ENCODE results near the gene CPT1B.
"Not testable (repeated sequence)": the region's sequence is repeated elsewhere in the genome, so short reads cannot be mapped to it uniquely, and the experiment has no call there.

Gene CPT1B

DNA sequence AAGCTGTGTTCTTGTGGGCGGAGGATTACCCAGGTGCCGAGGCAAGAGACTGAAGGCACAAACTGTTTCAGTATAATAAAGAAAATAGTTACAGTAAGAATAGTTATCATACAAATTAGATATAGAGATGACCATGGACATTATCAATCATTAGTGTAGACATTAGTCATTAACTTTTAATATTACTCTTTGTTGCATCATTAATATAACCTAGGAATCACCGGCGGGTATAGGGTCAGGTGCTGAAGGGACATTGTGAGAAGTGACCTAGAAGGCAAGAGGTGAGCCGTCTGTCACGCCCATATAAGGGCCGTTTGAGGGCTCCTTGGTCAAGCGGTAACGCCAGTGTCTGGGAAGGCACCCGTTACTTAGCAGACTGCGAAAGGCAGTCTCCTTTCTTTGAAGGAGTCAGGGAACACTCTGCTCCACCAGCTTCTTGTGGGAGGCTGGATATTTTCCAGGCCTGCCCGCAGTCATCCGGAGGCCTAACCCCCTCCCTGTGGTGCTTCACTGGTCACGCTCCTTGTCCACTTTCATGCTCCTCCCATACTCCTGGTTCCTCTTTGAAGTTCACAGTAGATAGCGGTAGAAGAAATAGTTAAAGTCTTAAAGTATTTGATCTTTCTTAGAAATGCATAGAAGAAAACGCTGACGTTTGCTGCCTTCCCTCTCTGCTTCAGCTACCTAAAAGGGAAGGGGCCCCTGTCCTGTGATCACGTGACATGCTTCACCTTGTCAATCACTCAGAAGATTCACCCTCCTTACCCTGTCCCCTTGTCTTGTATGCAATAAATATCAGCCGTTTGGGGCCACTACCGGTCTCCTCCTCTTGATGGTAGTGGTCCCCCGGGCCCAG is 44.1 kb downstream of the CPT1B start:
- H3K9me3 ChIP-seq (ENCODE audit: control insufficient read depth, low read length); H3K4me3 ChIP-seq (ENCODE audit: insufficient read depth, low read depth, low read length, poor library complexity, severe bottlenecking); DNase-seq; H3K27ac ChIP-seq (ENCODE audit: insufficient read depth, low read length, poor library complexity, severe bottlenecking); H3K27me3 ChIP-seq (replicated peaks; ENCODE audit: control insufficient read depth, insufficient read depth, low read length, poor library complexity, severe bottlenecking); H3K36me3 ChIP-seq (ENCODE audit: control insufficient read depth, insufficient read depth, low read length): not testable (repeated sequence)
- peaks cover 31% of the 10 kb centered on the region for H3K4me1 ChIP-seq (ENCODE audit: control insufficient read depth, insufficient read depth, low read length, poor library complexity, severe bottlenecking)

DNA sequence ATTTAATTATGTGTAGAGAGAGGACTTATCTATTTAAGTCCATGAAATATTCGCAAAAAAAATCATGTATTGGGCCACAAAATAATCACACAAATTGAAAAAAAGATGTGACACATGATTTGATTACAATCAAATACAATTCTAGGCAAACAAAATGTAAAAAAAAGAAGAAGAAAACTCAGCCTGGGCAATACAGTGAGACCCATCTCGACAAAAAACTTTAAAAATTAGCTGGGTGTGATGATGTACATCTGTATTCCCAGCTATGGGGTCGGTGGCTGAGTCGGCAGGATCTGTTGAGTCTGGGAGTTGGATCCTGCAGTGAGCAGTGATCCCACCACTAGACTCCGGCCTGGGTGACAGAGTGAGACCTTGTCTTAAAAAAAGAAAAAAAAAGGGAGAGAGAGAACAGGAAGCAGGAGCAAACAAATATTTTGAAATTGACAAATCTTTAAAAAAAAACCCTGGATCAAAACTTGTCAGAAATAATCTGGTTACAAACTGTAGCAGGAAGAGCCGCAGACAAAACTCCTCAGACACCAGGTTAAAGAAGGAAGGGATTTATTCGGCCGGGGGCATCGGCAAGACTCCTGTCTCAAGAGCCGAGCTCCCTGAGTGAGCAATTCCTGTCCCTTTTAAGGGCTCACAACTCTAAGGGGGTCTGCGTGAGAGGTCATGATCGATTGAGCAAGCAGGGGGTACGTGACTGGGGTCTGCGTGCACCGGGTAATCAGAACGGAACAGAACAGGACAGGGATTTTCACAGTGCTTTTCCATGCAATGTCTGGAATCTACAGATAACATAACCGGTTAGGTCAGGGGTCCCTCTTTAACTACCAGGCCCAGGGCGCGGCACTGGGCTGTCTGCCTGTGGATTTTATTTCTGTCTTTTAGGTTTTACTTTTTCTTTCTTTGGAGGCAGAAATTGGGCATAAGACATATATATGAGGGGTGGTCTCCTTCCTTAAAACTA is 45.1 kb downstream of the CPT1B start:
- no peaks in the 10 kb centered on the region for H3K9me3 ChIP-seq (ENCODE audit: control insufficient read depth, low read length)
- no peak overlapping the region for H3K4me3 ChIP-seq (ENCODE audit: insufficient read depth, low read depth, low read length, poor library complexity, severe bottlenecking)
- no peaks in the 10 kb centered on the region for H3K36me3 ChIP-seq (ENCODE audit: control insufficient read depth, insufficient read depth, low read length)
- no peaks in the 10 kb centered on the region for H3K27me3 ChIP-seq (replicated peaks; ENCODE audit: control insufficient read depth, insufficient read depth, low read length, poor library complexity, severe bottlenecking)
- peaks cover 21% of the 10 kb centered on the region for H3K4me1 ChIP-seq (ENCODE audit: control insufficient read depth, insufficient read depth, low read length, poor library complexity, severe bottlenecking)
- no peak for DNase-seq
- H3K27ac ChIP-seq (ENCODE audit: insufficient read depth, low read length, poor library complexity, severe bottlenecking), result peak overlapping the region; percentile 97

DNA sequence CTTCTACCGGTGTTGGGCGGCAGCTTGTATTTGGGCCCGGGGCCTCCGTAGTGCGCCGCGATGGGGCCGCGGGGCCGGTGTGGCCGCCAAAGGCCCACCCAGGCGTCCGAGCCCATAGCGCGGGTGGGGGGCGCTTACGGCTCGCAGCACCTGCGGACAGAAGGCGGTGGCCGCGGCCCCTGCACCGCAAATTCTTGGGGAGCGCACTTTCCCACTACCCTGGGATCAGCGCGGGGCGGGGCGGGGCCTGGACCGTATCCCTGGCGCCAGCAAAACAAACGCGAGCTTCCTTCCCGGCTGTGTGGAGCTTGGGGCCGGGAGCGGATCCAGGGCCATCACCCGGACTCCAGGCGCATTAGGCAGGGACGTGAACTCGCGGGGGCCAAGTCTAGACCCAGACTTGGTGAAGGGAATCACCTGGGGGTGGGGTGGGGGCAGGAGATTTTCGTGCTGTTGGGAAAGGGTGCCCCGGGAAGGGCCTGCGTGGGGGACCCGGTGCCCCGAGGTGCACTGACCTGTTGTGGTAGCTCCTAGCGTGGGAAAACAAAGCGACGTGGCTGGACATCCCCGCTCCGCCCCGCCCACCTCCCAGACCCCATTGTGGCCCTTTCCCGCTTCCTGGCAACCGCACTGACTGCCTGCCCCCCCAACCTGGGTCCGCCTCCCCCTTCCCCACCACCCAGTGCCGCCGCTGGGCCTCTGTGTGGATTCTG is 46.1 kb downstream of the CPT1B start:
- no peak for DNase-seq
- Histone ChIP-seq H3K36me3 (ENCODE audit: control insufficient read depth, insufficient read depth, low read length) (no peaks in the 10 kb centered on the region), H3K9me3 (ENCODE audit: control insufficient read depth, low read length) (no peaks in the 10 kb centered on the region), H3K4me1 (ENCODE audit: control insufficient read depth, insufficient read depth, low read length, poor library complexity, severe bottlenecking) (peaks cover 22% of the 10 kb centered on the region), H3K27ac (ENCODE audit: insufficient read depth, low read length, poor library complexity, severe bottlenecking) (peak overlapping the region; percentile 97), H3K27me3 (replicated peaks; ENCODE audit: control insufficient read depth, insufficient read depth, low read length, poor library complexity, severe bottlenecking) (no peaks in the 10 kb centered on the region), H3K4me3 (ENCODE audit: insufficient read depth, low read depth, low read length, poor library complexity, severe bottlenecking) (peak overlapping the region; percentile 66)

DNA sequence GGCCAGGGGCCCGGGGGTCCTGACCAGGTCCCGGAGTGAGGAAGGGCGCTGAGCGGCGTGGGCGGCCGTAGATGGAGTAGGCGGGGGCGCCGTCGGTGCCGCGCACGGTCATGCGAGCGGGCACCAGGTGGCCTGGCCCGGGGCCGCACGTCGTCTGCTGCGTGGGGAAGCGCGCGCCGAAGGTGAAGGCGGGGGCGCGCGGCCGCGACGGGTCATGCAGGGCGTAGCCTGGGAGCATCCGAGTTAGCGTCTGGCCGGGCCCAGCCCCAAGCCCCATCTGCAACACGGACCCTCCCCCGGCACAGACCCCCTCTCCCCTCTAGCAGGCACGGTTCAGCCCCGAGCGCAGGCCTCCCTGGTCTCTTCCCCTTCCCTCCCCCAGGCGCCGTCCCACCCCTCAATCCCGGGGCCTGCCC is 46.7 kb downstream of the CPT1B start:
- Histone ChIP-seq H3K4me1 (ENCODE audit: control insufficient read depth, insufficient read depth, low read length, poor library complexity, severe bottlenecking) (peaks cover 28% of the 10 kb centered on the region), H3K27ac (ENCODE audit: insufficient read depth, low read length, poor library complexity, severe bottlenecking) (peak overlapping the region; percentile 97)

DNA sequence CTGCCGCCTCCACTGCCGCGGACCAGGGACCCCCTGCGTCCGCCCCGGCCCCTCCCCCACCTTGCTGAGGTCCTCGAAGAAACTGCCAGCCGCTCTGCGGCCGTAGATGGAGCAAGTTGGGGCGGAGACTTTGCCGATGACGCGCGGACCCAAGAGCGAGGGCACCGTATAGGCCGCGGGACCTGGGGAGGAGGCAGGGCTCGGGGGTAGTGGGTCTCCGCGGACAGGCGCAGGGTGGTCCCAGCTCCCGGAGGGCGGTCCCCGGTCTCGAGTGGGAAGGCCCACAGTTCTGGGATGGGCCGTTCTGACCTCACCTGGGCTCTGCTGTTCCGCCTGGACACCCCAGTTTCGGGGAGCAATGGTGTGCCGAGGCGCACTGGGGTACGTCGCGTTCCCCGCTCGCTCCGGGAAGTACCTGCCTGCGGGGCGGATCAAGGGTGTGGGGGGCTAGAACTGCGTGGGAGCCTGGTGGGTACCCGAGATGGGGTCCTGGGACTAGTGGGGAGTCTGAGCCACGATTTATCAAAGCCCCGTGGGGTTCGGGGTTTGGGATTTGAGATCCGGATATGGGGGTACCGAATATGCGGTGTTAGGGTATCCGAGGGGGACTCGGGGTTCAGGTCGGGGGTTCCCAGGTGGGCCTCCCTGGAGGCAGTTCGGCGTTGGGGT is 47.2 kb downstream of the CPT1B start:
- Histone ChIP-seq H3K4me3 (ENCODE audit: insufficient read depth, low read depth, low read length, poor library complexity, severe bottlenecking) (peak overlapping the region; percentile 66), H3K27me3 (replicated peaks; ENCODE audit: control insufficient read depth, insufficient read depth, low read length, poor library complexity, severe bottlenecking) (no peaks in the 10 kb centered on the region), H3K27ac (ENCODE audit: insufficient read depth, low read length, poor library complexity, severe bottlenecking) (peak overlapping the region; percentile 97), H3K9me3 (ENCODE audit: control insufficient read depth, low read length) (no peaks in the 10 kb centered on the region), H3K36me3 (ENCODE audit: control insufficient read depth, insufficient read depth, low read length) (no peaks in the 10 kb centered on the region), H3K4me1 (ENCODE audit: control insufficient read depth, insufficient read depth, low read length, poor library complexity, severe bottlenecking) (peaks cover 32% of the 10 kb centered on the region)
- peak; percentile 49 to 63 (median 58) for DNase-seq

More for the DNA sequence above, 46.7 kb downstream of the CPT1B start:
- Histone ChIP-seq H3K36me3 (ENCODE audit: control insufficient read depth, insufficient read depth, low read length) (no peaks in the 10 kb centered on the region), H3K9me3 (ENCODE audit: control insufficient read depth, low read length) (no peaks in the 10 kb centered on the region), H3K27me3 (replicated peaks; ENCODE audit: control insufficient read depth, insufficient read depth, low read length, poor library complexity, severe bottlenecking) (no peaks in the 10 kb centered on the region), H3K4me3 (ENCODE audit: insufficient read depth, low read depth, low read length, poor library complexity, severe bottlenecking) (peak overlapping the region; percentile 66)
- DNase-seq, result peak in 2 of 3 donors; percentile 45 to 54

DNA sequence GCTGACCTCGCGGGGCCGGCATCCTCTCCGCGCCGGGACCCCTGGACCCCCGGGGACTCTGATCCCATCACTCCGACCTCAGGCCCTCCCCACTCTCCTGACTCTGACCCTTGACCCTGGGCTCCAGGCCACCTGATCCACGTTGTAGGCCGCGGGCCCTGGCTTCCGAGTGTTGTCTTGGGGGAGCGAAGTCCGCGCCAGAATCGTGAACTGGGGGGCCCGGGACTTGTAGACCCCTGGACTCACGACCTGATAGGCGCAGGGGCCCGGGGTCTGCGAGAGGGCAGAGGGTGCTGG is 47.7 kb downstream of the CPT1B start:
- Histone ChIP-seq H3K27ac (ENCODE audit: insufficient read depth, low read length, poor library complexity, severe bottlenecking) (peak overlapping the region; percentile 97), H3K27me3 (replicated peaks; ENCODE audit: control insufficient read depth, insufficient read depth, low read length, poor library complexity, severe bottlenecking) (no peaks in the 10 kb centered on the region), H3K9me3 (ENCODE audit: control insufficient read depth, low read length) (no peaks in the 10 kb centered on the region), H3K36me3 (ENCODE audit: control insufficient read depth, insufficient read depth, low read length) (no peaks in the 10 kb centered on the region), H3K4me3 (ENCODE audit: insufficient read depth, low read depth, low read length, poor library complexity, severe bottlenecking) (peak overlapping the region; percentile 66), H3K4me1 (ENCODE audit: control insufficient read depth, insufficient read depth, low read length, poor library complexity, severe bottlenecking) (peaks cover 34% of the 10 kb centered on the region)
- no peak for DNase-seq

DNA sequence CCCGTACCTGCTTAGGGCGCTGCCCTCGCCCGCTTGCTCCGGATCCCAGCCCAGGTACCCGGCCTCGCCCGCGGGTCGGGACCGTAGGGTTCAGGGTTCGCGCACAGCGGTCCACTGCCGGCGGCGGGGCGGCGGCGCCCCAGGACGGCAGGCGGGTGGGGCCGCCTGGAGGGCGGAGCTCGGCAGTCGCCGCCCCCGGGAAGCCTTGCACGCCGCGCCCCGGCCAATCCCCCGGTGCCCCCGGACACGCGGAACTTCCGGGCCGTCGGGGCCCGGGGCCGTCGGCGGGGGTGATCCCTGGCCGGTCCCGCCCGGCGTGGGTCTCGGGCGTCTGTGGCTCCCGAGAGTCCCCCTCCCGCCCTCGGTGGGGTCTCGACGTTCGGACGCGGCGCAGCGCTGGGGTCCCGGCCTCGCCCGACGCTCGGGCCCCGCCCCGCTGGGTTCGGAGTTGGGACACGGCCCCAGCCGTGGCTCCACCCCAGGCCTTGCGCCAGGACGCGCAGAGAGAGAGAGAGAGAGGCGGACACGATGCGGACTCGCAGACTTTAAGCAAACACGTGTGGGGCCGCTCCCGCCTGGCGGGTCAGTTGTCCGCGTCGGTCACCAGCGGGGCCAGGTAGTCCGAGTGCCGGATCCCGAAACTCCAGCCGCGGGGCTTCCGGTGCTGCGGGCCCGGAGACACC is 48.2 kb downstream of the CPT1B start, which contains the start of gene TYMP:
Gene TYMP, minus strand, starts transcription at position 116 of the 683 bp plus-strand sequence. CDS start 303 bp downstream, outside the sequence.
- Histone ChIP-seq H3K9me3 (ENCODE audit: control insufficient read depth, low read length) (no peaks in the 10 kb centered on the region), H3K4me1 (ENCODE audit: control insufficient read depth, insufficient read depth, low read length, poor library complexity, severe bottlenecking) (peaks cover 36% of the 10 kb centered on the region), H3K27me3 (replicated peaks; ENCODE audit: control insufficient read depth, insufficient read depth, low read length, poor library complexity, severe bottlenecking) (no peaks in the 10 kb centered on the region), H3K4me3 (ENCODE audit: insufficient read depth, low read depth, low read length, poor library complexity, severe bottlenecking) (peak within 1 kb of the TSS; percentile 66), H3K36me3 (ENCODE audit: control insufficient read depth, insufficient read depth, low read length) (no peaks in the 10 kb centered on the region), H3K27ac (ENCODE audit: insufficient read depth, low read length, poor library complexity, severe bottlenecking) (peak within 1 kb of the TSS; percentile 97)
- DNase-seq, result peak; percentile 45 to 58 (median 48)

DNA sequence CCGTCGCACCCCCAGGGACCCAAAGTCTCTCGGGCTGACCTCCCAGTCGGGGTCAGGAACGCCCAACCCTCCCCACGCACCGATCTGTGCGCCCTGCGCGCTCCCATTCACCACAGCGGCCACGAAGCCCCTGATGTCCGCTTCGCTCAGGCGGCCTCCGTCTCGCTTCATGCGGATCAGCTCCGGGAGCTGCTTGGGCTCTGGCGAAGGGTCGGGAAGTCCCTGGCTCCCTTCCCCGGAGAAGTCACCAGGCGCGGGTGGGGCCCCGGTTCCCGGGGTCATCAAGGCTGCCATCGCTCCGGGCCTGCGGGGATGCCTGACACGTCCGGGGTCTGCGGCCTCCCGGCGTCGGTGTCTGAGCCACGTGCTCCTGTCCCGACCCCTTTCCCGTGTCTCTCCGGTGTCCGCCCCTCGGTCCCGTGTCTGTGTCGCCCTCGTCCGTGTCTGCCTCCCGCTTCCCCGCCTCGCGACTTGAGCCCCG is 48.8 kb downstream of the CPT1B start:
- Histone ChIP-seq H3K27ac (ENCODE audit: insufficient read depth, low read length, poor library complexity, severe bottlenecking) (peak overlapping the region; percentile 97), H3K27me3 (replicated peaks; ENCODE audit: control insufficient read depth, insufficient read depth, low read length, poor library complexity, severe bottlenecking) (no peaks in the 10 kb centered on the region), H3K9me3 (ENCODE audit: control insufficient read depth, low read length) (no peaks in the 10 kb centered on the region), H3K4me1 (ENCODE audit: control insufficient read depth, insufficient read depth, low read length, poor library complexity, severe bottlenecking) (peaks cover 41% of the 10 kb centered on the region), H3K4me3 (ENCODE audit: insufficient read depth, low read depth, low read length, poor library complexity, severe bottlenecking) (peak overlapping the region; percentile 66), H3K36me3 (ENCODE audit: control insufficient read depth, insufficient read depth, low read length) (no peaks in the 10 kb centered on the region)
- DNase-seq, result peak in 1 of 3 donors; percentile 27

Measured in effector memory CD4-positive, alpha-beta T cell (primary cell).